DND-41 (cell line): ENCODE data around the gene ZNF765.
"Not testable (repeated sequence)": the region's sequence is repeated elsewhere in the genome, so short reads cannot be mapped to it uniquely, and the experiment has no call there.

ENCODE experiments used
- CTCF ChIP-seq: IDR thresholded peaks from 2 replicates; pipeline ENCODE4 v1.5.1; 2012; ENCODE audit warnings: borderline replicate concordance, low read length, moderate library complexity, mild to moderate bottlenecking; ENCODE audit not compliant: poor library complexity, severe bottlenecking; ENCODE audit errors: extremely low read depth
- EZH2 ChIP-seq: IDR thresholded peaks from 3 replicates; pipeline ENCODE4 v1.6.1; 2012; ENCODE audit warnings: borderline replicate concordance, low read depth, mild to moderate bottlenecking, moderate library complexity, low read length, inconsistent platforms; ENCODE audit not compliant: severe bottlenecking

- TF ChIP-seq CTCF, EZH2: not testable (repeated sequence)
These were observed 73.7 kb downstream of the ZNF765 start for GRCh38 chr19:53468628-53469027.
